ENCODE data around the gene SHC3. TPM values are rescaled to one million over a fixed set of nuclear protein-coding genes. Genes with fewer than 3 reads are reported as not detected.
"Not testable (repeated sequence)": the region's sequence is repeated elsewhere in the genome, so short reads cannot be mapped to it uniquely, and the experiment has no call there.

The SHC3 gene, protein sequence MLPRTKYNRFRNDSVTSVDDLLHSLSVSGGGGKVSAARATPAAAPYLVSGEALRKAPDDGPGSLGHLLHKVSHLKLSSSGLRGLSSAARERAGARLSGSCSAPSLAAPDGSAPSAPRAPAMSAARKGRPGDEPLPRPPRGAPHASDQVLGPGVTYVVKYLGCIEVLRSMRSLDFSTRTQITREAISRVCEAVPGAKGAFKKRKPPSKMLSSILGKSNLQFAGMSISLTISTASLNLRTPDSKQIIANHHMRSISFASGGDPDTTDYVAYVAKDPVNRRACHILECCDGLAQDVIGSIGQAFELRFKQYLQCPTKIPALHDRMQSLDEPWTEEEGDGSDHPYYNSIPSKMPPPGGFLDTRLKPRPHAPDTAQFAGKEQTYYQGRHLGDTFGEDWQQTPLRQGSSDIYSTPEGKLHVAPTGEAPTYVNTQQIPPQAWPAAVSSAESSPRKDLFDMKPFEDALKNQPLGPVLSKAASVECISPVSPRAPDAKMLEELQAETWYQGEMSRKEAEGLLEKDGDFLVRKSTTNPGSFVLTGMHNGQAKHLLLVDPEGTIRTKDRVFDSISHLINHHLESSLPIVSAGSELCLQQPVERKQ
- 0.67 TPM for polyA plus RNA-seq (ENCODE audit: insufficient read length)

DNA sequence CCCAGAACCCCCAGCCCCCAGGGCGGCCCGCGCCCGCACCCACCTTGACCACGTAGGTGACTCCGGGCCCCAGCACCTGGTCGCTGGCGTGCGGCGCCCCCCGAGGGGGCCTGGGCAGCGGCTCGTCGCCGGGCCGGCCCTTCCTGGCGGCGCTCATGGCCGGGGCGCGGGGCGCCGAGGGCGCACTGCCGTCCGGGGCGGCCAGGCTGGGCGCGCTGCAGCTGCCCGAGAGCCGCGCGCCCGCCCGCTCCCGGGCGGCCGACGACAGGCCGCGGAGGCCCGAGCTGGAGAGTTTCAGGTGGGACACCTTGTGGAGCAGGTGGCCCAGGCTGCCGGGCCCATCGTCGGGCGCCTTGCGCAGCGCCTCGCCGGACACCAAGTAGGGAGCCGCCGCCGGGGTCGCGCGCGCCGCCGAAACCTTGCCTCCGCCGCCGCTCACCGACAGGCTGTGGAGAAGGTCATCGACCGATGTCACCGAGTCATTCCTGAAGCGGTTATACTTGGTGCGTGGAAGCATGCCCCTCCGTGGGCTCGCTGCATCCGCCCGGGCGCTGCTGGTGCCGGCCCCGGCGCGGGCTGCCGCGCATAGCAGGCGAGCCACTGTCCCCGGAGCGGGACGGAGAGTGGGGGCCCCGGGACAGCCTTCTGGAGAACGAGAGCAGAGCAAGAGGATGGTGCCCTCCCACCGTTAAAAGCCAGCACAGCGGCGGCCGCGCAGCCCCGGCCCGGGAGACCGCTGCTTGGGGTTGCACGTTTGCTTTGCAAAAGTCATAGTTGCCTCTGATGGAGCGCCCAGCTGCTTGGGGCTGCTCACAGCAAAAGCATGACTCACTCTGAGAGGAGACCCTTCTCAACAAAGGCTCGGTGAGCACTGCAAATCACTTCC, at the start of gene SHC3:
Gene SHC3 (minus strand): TSS at position 875 of the 886 bp plus-strand sequence. CDS start 358 bp downstream, at position 517.
- no peak for DNase-seq

DNA sequence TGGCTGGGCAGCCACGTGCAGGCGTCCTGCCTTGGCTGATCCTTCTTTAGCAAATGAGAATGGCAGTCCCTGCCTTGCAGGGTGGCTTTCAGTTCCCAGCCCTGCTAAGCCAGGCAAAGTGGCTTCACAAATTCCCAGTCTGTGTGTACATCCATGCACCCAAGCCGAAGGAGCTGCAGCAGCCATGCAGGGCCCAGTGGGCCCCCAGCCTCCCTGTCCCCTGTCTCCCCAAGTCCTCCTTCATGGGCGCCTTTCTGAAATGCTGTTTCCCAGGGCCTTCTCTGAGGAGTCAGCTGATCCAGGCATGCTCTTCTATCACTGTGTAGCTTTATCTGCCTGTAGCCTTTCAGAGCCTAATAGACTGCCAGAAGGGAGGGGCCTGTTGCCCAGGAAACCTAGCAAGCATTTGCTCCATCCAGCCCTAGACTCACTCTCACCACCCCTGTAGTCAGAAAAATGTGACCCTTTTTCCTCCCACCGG, 47.4 kb upstream of the SHC3 start:
- peak; percentile 23 for DNase-seq

DNA sequence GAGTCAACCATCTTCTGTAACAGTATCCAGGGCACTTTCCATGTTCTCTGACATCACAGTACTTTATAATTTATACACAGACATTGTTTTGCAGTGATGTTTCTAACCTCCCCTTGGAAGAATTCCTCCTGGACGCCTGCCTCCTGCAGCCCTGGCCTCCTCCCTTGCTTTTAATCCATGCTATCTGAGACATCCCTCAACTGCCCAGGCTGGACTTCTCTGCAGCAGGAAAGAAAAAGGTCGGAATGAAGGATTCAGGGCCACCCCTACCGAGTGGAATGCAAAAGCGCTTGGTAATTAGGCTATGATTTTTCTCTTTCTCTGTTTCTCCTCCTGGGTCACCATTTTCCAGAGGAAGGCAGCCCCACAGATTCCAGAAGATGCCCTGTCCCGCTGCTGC, 47.0 kb upstream of the SHC3 start:
- DNase-seq = peak; percentile 4

- DNase-seq = no peak
These were observed 46.4 kb upstream of the SHC3 start for GRCh38 chr9:89225036-89225435.

- no peak for DNase-seq
These were observed 46.0 kb upstream of the SHC3 start for GRCh38 chr9:89224633-89225032.

- DNase-seq = no peak
These were observed 44.9 kb upstream of the SHC3 start for GRCh38 chr9:89223396-89223977.

- no peak for DNase-seq
These were observed 41.0 kb upstream of the SHC3 start for GRCh38 chr9:89219637-89220036.

- no peak for DNase-seq
These were observed 39.7 kb upstream of the SHC3 start for GRCh38 chr9:89218040-89218928.

GRCh38 chr9:89215342-89215741, 36.7 kb upstream of the SHC3 start:
- DNase-seq = no peak

DNA sequence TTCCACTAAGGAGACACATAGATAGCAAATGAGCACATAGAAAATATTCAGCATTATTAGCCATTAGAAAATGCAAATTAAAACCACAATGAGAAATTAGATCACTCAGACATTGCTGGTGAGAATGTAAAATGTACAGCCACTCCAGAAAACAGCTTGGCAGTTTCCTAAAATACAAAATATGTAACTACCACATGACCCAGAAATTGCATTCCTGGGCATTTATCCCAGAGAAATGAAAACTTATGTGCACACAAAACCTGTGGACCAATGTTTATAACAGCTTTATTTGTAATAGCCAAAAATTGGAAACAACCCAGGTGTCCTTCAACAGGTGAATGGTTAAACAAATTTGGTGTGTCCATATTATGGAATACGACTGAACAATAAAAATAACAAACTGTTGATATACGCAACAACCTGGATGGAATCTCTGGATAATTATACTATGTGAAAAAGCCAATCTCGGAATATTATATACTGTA, 34.8 kb upstream of the SHC3 start:
- peak; percentile 4 for DNase-seq

DNA sequence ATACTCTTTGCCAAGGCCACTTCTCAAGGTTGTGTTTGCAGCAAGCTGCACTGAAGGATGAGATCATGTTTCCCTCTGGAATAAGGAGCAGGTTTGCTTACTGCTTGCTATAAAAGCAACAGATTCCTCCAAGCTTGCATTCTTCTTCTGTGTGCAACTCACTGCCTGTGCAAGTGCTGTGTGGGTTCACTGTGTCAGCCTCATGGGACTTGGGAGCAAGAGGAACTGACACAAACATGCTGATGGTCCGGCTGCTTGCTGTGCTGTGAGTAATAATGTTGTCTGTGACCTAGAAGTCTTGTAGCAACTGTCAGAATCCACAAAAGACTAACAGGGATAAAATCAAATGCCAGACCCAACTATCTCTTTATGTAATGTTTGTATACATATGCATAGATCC, 33.6 kb upstream of the SHC3 start:
- DNase-seq = no peak

- not testable (repeated sequence) for DNase-seq
These were observed 30.7 kb upstream of the SHC3 start for GRCh38 chr9:89209311-89209710.

GRCh38 chr9:89207026-89207425, 28.4 kb upstream of the SHC3 start:
- no peak for DNase-seq

GRCh38 chr9:89204801-89205200, 26.2 kb upstream of the SHC3 start:
- DNase-seq = no peak

DNA sequence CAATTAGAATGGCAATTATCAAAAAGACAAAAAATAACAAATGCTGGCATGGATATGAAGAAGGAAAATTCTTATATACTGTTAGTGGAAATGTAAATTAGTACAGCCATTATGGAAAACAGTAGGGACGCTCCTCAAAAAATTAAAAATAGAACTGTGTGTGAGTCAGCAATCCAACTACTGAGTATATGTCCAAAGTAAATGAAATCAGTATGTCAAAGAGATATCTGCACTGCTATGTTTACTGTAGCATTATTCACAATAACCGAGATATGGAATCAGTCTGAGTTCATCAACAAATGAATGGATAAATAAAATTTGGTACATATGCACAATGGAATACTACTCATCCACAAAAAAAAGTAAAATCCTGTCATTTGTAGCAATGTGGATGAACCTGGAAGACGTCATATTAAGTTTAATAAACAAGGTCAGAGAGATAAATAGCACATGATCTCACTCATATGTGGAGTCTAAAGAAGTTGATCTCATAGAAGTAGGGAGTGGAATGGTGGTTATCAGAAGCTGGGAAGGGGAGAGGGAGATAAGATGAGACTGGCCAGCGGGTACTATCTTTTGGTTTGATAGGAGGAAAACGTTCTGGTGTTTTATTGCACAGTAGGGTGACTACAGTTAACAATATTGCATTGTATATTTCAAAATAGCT, 16.6 kb upstream of the SHC3 start:
- no peak for DNase-seq

DNA sequence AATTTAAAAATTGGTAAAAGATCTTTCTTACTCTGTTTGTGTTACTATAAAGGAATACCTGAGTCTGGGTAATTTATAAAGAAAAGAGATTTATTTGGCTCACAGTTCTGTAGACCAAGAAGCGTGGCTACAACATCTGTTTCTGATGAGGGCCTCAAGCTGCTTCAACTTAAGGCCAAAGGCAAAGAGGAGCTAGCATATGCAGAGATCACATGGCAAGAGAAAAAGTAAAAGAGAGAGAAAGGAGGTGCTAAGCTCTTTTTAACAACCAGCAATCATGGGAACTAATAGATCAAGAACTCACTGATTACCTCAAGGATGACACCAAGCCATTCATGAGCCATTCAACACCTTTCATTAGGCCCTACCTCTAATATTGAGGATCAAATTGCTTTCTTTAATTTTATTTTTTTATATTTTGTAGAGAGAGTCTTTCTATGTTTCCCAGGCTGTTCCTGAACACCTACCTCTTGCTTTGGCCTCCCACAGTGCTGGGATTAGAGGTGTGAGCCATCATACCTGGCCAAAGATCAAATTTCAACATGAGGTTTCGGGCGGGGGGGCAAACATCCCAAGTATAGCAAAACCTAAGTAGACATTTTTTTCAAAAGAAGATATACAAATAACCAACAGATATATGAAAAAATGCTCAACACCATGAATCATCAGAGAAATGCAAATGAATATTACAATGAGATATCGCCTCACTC, 16.0 kb upstream of the SHC3 start:
- DNase-seq = no peak

- DNase-seq = no peak
These were observed 12.4 kb upstream of the SHC3 start for GRCh38 chr9:89191004-89191403.

GRCh38 chr9:89189215-89189614, 10.6 kb upstream of the SHC3 start:
- no peak for DNase-seq

GRCh38 chr9:89187950-89188349, 9.3 kb upstream of the SHC3 start:
- DNase-seq = no peak

DNA sequence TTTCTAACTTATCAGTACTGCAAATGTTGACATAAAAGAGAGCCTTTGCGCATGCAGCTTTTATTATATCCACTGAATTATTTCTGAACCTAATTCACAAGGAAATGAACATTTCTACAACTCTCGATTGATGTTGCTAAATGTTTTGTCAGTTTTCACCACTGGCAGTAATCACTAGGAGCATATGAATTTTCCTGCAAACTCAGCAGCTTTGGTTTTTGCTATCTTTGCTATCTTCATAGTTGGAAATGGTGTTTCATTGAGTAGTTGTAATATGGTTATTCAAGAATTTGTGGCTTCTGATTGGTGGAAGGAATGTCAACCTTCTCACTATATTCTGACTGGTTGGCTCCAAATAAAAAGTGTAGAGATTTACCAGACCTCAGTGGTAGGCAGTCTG, 8.9 kb upstream of the SHC3 start:
- DNase-seq = no peak
